ENCODE data around the gene TMEM63C. TPM values are rescaled to one million over a fixed set of nuclear protein-coding genes. Genes with fewer than 3 reads are reported as not detected.
"Not testable (repeated sequence)": the region's sequence is repeated elsewhere in the genome, so short reads cannot be mapped to it uniquely, and the experiment has no call there.

TMEM63C gene
- total RNA-seq, 6 experiments from 2014 or later: 0.05 TPM; not detected in 5

GRCh38 chr14:77275601-77276017, 94.0 kb downstream of the TMEM63C start:
- no peak overlapping the region for H3K4me3 Mint-ChIP-seq
- no peaks in the 10 kb centered on the region for H3K4me1 Mint-ChIP-seq (ENCODE audit: low read depth)
- H3K36me3 Mint-ChIP-seq (ENCODE audit: low read depth): no peaks in the 10 kb centered on the region
- H3K27me3 Mint-ChIP-seq (ENCODE audit: insufficient read depth): peaks cover 14% of the 10 kb centered on the region
- no peak for DNase-seq
- no peaks in the 10 kb centered on the region for H3K9me3 Mint-ChIP-seq
- H3K27ac Mint-ChIP-seq: no peak overlapping the region
- no peak for TF ChIP-seq CTCF (IDR thresholded peaks at IDR 0.05)

- Mint-ChIP-seq H3K9me3 (no peaks in the 10 kb centered on the region), H3K4me1 (ENCODE audit: low read depth) (no peaks in the 10 kb centered on the region), H3K4me3 (no peak overlapping the region), H3K27me3 (ENCODE audit: insufficient read depth) (peaks cover 11% of the 10 kb centered on the region), H3K27ac (no peak overlapping the region), H3K36me3 (ENCODE audit: low read depth) (no peaks in the 10 kb centered on the region)
- DNase-seq: no peak
- no peak for TF ChIP-seq CTCF (IDR thresholded peaks at IDR 0.05)
Measured at GRCh38 chr14:77276295-77276935, 94.8 kb downstream of the TMEM63C start.

GRCh38 chr14:77276959-77277358, 95.4 kb downstream of the TMEM63C start:
- H3K36me3 Mint-ChIP-seq (ENCODE audit: low read depth): no peaks in the 10 kb centered on the region
- no peak for TF ChIP-seq CTCF (IDR thresholded peaks at IDR 0.05)
- no peak overlapping the region for H3K4me3 Mint-ChIP-seq
- peaks cover 8% of the 10 kb centered on the region for H3K27me3 Mint-ChIP-seq (ENCODE audit: insufficient read depth)
- H3K27ac Mint-ChIP-seq: no peak overlapping the region
- no peaks in the 10 kb centered on the region for H3K4me1 Mint-ChIP-seq (ENCODE audit: low read depth)
- H3K9me3 Mint-ChIP-seq: no peaks in the 10 kb centered on the region
- no peak for DNase-seq

- DNase-seq: no peak
- TF ChIP-seq CTCF (IDR thresholded peaks at IDR 0.05): peak; percentile 28; the same call in 1 of the 2 replicates
- H3K4me3 Mint-ChIP-seq: no peak overlapping the region
- no peaks in the 10 kb centered on the region for H3K27me3 Mint-ChIP-seq (ENCODE audit: insufficient read depth)
- no peak overlapping the region for H3K27ac Mint-ChIP-seq
- no peaks in the 10 kb centered on the region for H3K36me3 Mint-ChIP-seq (ENCODE audit: low read depth)
- no peaks in the 10 kb centered on the region for H3K4me1 Mint-ChIP-seq (ENCODE audit: low read depth)
- H3K9me3 Mint-ChIP-seq: no peaks in the 10 kb centered on the region
Measured at GRCh38 chr14:77278461-77279230, 97.0 kb downstream of the TMEM63C start.

- Mint-ChIP-seq H3K4me1 (ENCODE audit: low read depth) (no peaks in the 10 kb centered on the region), H3K36me3 (ENCODE audit: low read depth) (no peaks in the 10 kb centered on the region), H3K4me3 (no peak overlapping the region), H3K9me3 (no peaks in the 10 kb centered on the region), H3K27ac (no peak overlapping the region), H3K27me3 (ENCODE audit: insufficient read depth) (no peaks in the 10 kb centered on the region)
- no peak for TF ChIP-seq CTCF (IDR thresholded peaks at IDR 0.05)
- no peak for DNase-seq
Measured at GRCh38 chr14:77279719-77280118, 98.1 kb downstream of the TMEM63C start.

GRCh38 chr14:77280921-77281320, 99.3 kb downstream of the TMEM63C start:
- not testable (repeated sequence) for H3K9me3 Mint-ChIP-seq; DNase-seq; H3K27me3 Mint-ChIP-seq (ENCODE audit: insufficient read depth); H3K27ac Mint-ChIP-seq; H3K4me3 Mint-ChIP-seq; H3K4me1 Mint-ChIP-seq (ENCODE audit: low read depth)
- H3K36me3 Mint-ChIP-seq (ENCODE audit: low read depth): peaks cover 11% of the 10 kb centered on the region; the same call in 1 of the 2 replicates

All from HFFc6 (cell line).